Stomach (tissue), 9 donors: Measurements from ENCODE around the gene PRXL2B. TPM values are rescaled to one million over a fixed set of nuclear protein-coding genes. Genes with fewer than 3 reads are reported as not detected.

Experiments used
- DNase-seq, 2 donors: peaks; one replicate each; pipeline versions ENCODE4 v3.0.0 to v3.0.0-alpha.2; 2013 to 2019
- H3K27ac ChIP-seq, 5 donors: fragments of 200-600 bp in 4 of 5; sonication (generic) in 4 of 5; one replicate each; pipeline ENCODE4 v1.5.1; 2013 to 2019; ENCODE audit warnings: mild to moderate bottlenecking in 1 of 5, moderate library complexity in 1 of 5
- H3K27me3 ChIP-seq, 3 donors: fragments of 200-600 bp; sonication (generic); one replicate each; pipeline ENCODE4 v1.5.1; 2017 to 2019; ENCODE audit warnings: mixed run types in 1 of 3
- H3K36me3 ChIP-seq, 4 donors: fragments of 200-600 bp; sonication (generic); 1 replicate in 3 of 4; 2 replicates in 1 of 4; pipeline ENCODE4 v1.5.1; 2016 to 2019
- H3K4me1 ChIP-seq, 4 donors: fragments of 200-600 bp; sonication (generic); one replicate each; pipeline ENCODE4 v1.5.1; 2016 to 2019
- H3K4me3 ChIP-seq, 4 donors: fragments of 200-600 bp; sonication (generic) in 3 of 4; one replicate each; pipeline ENCODE4 v1.5.1; 2016 to 2019; ENCODE audit warnings: mild to moderate bottlenecking in 1 of 4
- H3K9me3 ChIP-seq, 4 donors: fragments of 200-600 bp; sonication (generic); one replicate each; pipeline ENCODE4 v1.5.1; 2016 to 2019
- POLR2A ChIP-seq, 4 donors: fragments of 450-650 bp; IDR thresholded peaks; one replicate each; pipeline ENCODE4 v1.6.1; 2016; ENCODE audit warnings: antibody characterized with exemption in 4 of 4, control low read depth in 2 of 4, mild to moderate bottlenecking in 1 of 4, moderate library complexity in 1 of 4
- WGBS, 5 donors: extraction: QIAGEN DNeasy Blood & Tissue Kit in 3 of 5; methylation state at CpG; one replicate each; pipeline versions ENCODE4 v1.1.5 to v1.1.7; 2013 to 2018; 5-methylcytosine and 5-hydroxymethylcytosine counted together
- intact Hi-C: fragments of 100-400 bp; cut with DNase I; formaldehyde crosslinking; loops from one replicate; pipeline ENCODE4 v1.15.1; 2023; ENCODE audit warnings: low total_unique reads
- polyA plus RNA-seq, 3 donors: library from polyadenylated mRNA; stranded (reverse); fragments of 200-250 nt; gene quantifications; one replicate each; pipeline ENCODE4 v1.2.3, GENCODE V29; 2013
- total RNA-seq, 5 donors: library from RNA; depleted of rRNA; stranded (reverse); fragments of >200 nt; gene quantifications; one replicate each; pipeline versions ENCODE4 v1.1.0 to v1.2.3, GENCODE V29; 2014 to 2016
- donor health status: healthy with polysubstance abuse.
- donor health status: Bipolar disorder and iron deficiency.
- donor health status: healthy.

PRXL2B gene
- total and polyA plus RNA-seq, 8 donors: 8.5 to 668 (median 21.0) TPM

DNA sequence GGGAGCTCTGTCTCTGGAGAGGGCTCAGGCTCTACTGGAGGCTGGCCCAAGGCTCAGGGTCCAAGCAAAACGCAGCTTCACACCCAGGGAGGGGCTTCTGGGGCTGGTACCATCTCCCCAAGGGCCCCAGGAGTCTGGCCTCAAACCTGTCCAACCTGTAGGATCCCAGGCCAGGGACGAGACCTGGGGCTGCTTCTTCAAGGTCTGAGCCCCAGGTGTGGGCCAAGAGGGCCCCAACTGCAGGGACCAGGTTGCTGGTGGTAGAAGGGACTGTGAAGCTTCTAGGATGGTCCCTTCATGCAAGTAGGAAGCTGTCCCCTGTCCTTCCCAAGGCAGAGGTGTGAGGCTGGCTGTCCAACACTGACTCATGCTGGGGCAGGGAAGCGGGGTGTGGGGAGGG lies 54.0 kb downstream of the PRXL2B start:
- Histone ChIP-seq H3K4me1 (peaks cover 17 to 28% (median 26%) of the 10 kb centered on the region in 4 donors), H3K36me3 (no peaks in the 10 kb centered on the region), H3K9me3 (peaks cover 0 to 10% (median 10%) of the 10 kb centered on the region in 4 donors), H3K4me3 (no peak overlapping the region), H3K27me3 (peaks cover 0 to 21% (median 4%) of the 10 kb centered on the region in 3 donors), H3K27ac (no peak overlapping the region)
- 72 to 86% (median 81%) methylated on average over 2 to 3 of the region's 3 CpGs for WGBS, 5 donors
- intact Hi-C loops: loop anchor here (10.0 kb wide), 3 partner anchors 56 to 226 kb away; partner anchors contain the start of genes PEX10 and PRXL2B
- no peak for DNase-seq
- TF ChIP-seq POLR2A (IDR thresholded peaks at IDR 0.05): no peak

Other genes starting within 250 kb of the PRXL2B start
- gene MORN1, start 195.2 kb upstream of the PRXL2B start, total RNA-seq: 10 to 100 TPM in 3 of 5 donors, 1 to 10 TPM in 2; 3.1 to 18.1 (median 15.8) TPM
- gene MORN1, start 195.2 kb upstream of the PRXL2B start, polyA plus RNA-seq: 1 to 10 TPM; 2.6 to 5.7 (median 3.7) TPM
- 10 to 100 TPM; 58.2 to 73.6 (median 69.6) TPM for gene RER1, start 194.9 kb upstream of the PRXL2B start, total RNA-seq
- 10 to 100 TPM; 38.2 to 63.8 (median 53.3) TPM for gene RER1, start 194.9 kb upstream of the PRXL2B start, polyA plus RNA-seq
- gene PEX10, start 174.2 kb upstream of the PRXL2B start, total RNA-seq: 10 to 100 TPM in 3 of 5 donors, 1 to 10 TPM in 1, under 1 TPM in 1; 0.87 to 27.2 (median 17.6) TPM
- 10 to 100 TPM; 14.8 to 16.5 (median 15.0) TPM for gene PEX10, start 174.2 kb upstream of the PRXL2B start, polyA plus RNA-seq
- 1 to 10 TPM in 2 of 5 donors, under 1 TPM in 1, not detected in 2; 0.55 to 4.5 (median 1.3) TPM for gene PLCH2, start 110.5 kb upstream of the PRXL2B start, total RNA-seq
- gene PLCH2, start 110.5 kb upstream of the PRXL2B start, polyA plus RNA-seq: 10 to 100 TPM in 1 of 3 donors, under 1 TPM in 2; 0.75 to 24.9 (median 0.76) TPM
- 10 to 100 TPM in 4 of 5 donors, 1 to 10 TPM in 1; 6.4 to 86.0 (median 27.9) TPM for gene PANK4, start 60.2 kb upstream of the PRXL2B start, total RNA-seq
- 10 to 100 TPM in 2 of 3 donors, 1 to 10 TPM in 1; 7.6 to 17.2 (median 15.6) TPM for gene PANK4, start 60.2 kb upstream of the PRXL2B start, polyA plus RNA-seq
- gene HES5, start 56.5 kb upstream of the PRXL2B start, total RNA-seq: 1 to 10 TPM in 1 of 5 donors, not detected in 4; 9.6 TPM
- gene HES5, start 56.5 kb upstream of the PRXL2B start, polyA plus RNA-seq: under 1 TPM in 1 of 3 donors, not detected in 2; 0.25 TPM
- 100 to 1,000 TPM in 3 of 5 donors, 10 to 100 TPM in 2; 33.2 to 413 (median 301) TPM for gene TNFRSF14, start 30.4 kb upstream of the PRXL2B start, total RNA-seq
- 100 to 1,000 TPM in 1 of 3 donors, 10 to 100 TPM in 2; 58.0 to 128 (median 64.8) TPM for gene TNFRSF14, start 30.4 kb upstream of the PRXL2B start, polyA plus RNA-seq
- gene MMEL1, start 46.2 kb downstream of the PRXL2B start, total RNA-seq: 100 to 1,000 TPM in 1 of 5 donors, 10 to 100 TPM in 1, 1 to 10 TPM in 3; 1.3 to 190 (median 4.5) TPM
- 10 to 100 TPM; 20.5 to 27.3 (median 26.7) TPM for gene MMEL1, start 46.2 kb downstream of the PRXL2B start, polyA plus RNA-seq
- 1 to 10 TPM in 1 of 5 donors, under 1 TPM in 3, not detected in 1; 0.29 to 1.3 (median 0.48) TPM for gene TTC34, start 214.9 kb downstream of the PRXL2B start, total RNA-seq
- under 1 TPM in 2 of 3 donors, not detected in 1; 0.06 to 0.10 TPM for gene TTC34, start 214.9 kb downstream of the PRXL2B start, polyA plus RNA-seq